Aorta (tissue), 5 donors: Measurements from ENCODE around the gene SF3B5. TPM values are rescaled to one million over a fixed set of nuclear protein-coding genes. Genes with fewer than 3 reads are reported as not detected.

Experiments
- ATAC-seq: fragments of 200-7000 bp; cut with Tn5 transposase; one replicate; pipeline ENCODE4 v1.9.1; 2022; ENCODE audit warnings: moderate library complexity; ENCODE audit not compliant: low FRiP score
- DNase-seq, 2 donors: peaks; one replicate each; pipeline ENCODE4 v3.0.0-alpha.2; 2020
- H3K27ac ChIP-seq, 2 donors: one replicate each; pipeline ENCODE4 v1.5.1; 2013; ENCODE audit warnings: low read length in 2 of 2, mild to moderate bottlenecking in 2 of 2, moderate library complexity in 2 of 2, control low read depth in 1 of 2, inconsistent platforms in 1 of 2, low read depth in 1 of 2
- H3K27me3 ChIP-seq, 2 donors: one replicate each; pipeline ENCODE4 v1.6.1; 2013; ENCODE audit warnings: control low read depth in 1 of 2, low read length in 1 of 2, mild to moderate bottlenecking in 1 of 2, moderate library complexity in 1 of 2; ENCODE audit not compliant: insufficient read depth in 2 of 2, control insufficient read depth in 1 of 2
- H3K36me3 ChIP-seq, 2 donors: one replicate each; pipeline ENCODE4 v1.6.1; 2013; ENCODE audit warnings: control low read depth in 1 of 2, low read length in 1 of 2, mild to moderate bottlenecking in 1 of 2; ENCODE audit not compliant: insufficient read depth in 2 of 2, control insufficient read depth in 1 of 2
- H3K4me1 ChIP-seq, 2 donors: one replicate each; pipeline ENCODE4 v1.6.1; 2013; ENCODE audit warnings: low read length in 2 of 2, control low read depth in 1 of 2, mild to moderate bottlenecking in 1 of 2, moderate library complexity in 1 of 2; ENCODE audit not compliant: insufficient read depth in 2 of 2, control insufficient read depth in 1 of 2
- H3K4me3 ChIP-seq, 2 donors: one replicate each; pipeline ENCODE4 v1.5.1; 2013; ENCODE audit warnings: low read length in 2 of 2, control low read depth in 1 of 2, mild to moderate bottlenecking in 1 of 2
- H3K9me3 ChIP-seq: one replicate; pipeline ENCODE4 v1.6.1; 2013; ENCODE audit warnings: mild to moderate bottlenecking, low read length; ENCODE audit not compliant: control insufficient read depth
- WGBS, 2 donors: extraction: QIAGEN DNeasy Blood & Tissue Kit; methylation state at CpG; one replicate each; pipeline ENCODE4 v1.1.7; 2013; 5-methylcytosine and 5-hydroxymethylcytosine counted together
- intact Hi-C, 2 donors: fragments of 100-400 bp; cut with DNase I; formaldehyde crosslinking; loops; one replicate each; pipeline versions ENCODE4 v1.14.2 to v1.15.0; 2022
- polyA plus RNA-seq, 2 donors: library from polyadenylated mRNA; stranded (reverse); fragments of 200-250 nt; gene quantifications; one replicate each; pipeline ENCODE4 v1.2.3, GENCODE V29; 2013
- total RNA-seq, 2 donors: library from RNA; stranded (reverse); fragmentation: NEBNext Ultra II Directional; extraction: Animal tissue kit (Norgen Biotek cat#: 25700); gene quantifications; one replicate each; pipeline ENCODE4 v1.2.1, GENCODE V29; 2021
- donor health status: healthy with polysubstance abuse.
- donor health status: Bipolar disorder and iron deficiency.
- donor health status: DM: no; HTN: no; CAD: no.
- donor health status: DM: no; HTN: no; CAD: no.
- donor health status: DM: yes; HTN: yes; CAD: no.

The SF3B5 gene
- total and polyA plus RNA-seq, 4 donors: 75.2 to 183 (median 117) TPM

DNA sequence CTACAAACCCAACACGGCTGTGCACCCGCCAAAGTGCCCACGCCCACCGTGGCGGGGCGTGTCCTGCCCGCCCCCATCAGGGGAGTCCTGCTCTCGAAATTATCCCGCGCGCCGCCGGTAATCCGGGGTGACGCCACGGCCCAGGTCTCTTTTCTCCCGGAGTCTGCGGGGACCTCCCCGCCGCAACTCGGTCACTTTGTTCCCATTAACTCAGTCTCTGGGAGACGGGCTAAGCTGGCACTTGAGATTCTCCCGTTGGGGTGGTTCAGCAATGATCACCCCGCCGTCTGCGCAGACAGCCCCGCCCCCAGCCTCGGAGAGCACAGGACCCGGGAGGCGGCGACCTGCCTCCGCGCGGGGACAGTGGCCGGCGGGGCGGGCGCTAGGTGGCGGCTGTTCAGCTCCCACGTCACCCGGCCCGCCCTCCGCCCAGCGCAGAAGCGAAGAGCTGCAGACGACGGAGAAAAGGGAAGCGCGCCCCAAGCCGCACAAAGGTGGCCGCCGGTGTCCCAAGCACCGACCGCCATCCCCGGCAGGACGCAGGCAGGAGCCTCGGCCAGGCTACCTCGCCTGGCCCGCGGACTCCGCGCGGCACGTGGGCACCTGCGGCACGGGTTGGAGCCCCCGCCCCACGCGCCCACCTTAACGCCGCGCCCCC, 31.5 kb downstream of the SF3B5 start:
- Histone ChIP-seq H3K27ac (no peak overlapping the region), H3K9me3 (no peaks in the 10 kb centered on the region), H3K27me3 (no peaks in the 10 kb centered on the region), H3K36me3 (no peaks in the 10 kb centered on the region), H3K4me1 (no peaks in the 10 kb centered on the region), H3K4me3 (peak overlapping the region; percentile 73 to 91)
- intact Hi-C loops: no loop called here
- WGBS, 2 donors: 0% methylated on average over 54 to 72 of the region's 72 CpGs
- ATAC-seq (peak; percentile 93), DNase-seq (peak; percentile 93 to 95)

DNA sequence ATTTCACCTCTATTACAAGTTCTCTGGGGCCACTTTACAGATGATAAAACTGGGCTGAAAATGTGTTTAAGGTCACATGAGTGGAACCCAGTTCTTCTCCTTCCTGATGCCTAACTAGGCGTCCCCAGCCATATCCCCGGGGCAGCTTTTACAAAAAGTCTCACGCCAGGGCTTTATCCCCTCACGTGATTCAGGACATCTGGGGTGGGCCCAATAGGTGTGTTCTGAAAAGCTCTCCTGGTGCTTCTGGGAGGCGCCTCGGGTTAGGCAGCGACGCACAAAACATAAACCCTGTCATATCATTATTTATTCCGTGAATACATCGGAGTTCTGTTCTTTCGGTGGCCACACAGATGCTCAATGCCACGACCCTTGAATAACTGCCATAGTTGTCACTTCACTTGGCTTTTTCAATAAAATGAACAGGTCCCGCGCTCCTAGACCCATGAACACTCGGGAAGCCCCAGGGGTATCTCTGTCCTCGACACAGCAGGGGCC, 32.1 kb downstream of the SF3B5 start:
- Histone ChIP-seq H3K4me1 (no peaks in the 10 kb centered on the region), H3K36me3 (no peaks in the 10 kb centered on the region), H3K27ac (no peak overlapping the region), H3K9me3 (no peaks in the 10 kb centered on the region), H3K4me3 (peak overlapping the region; percentile 73 to 91), H3K27me3 (no peaks in the 10 kb centered on the region)
- ATAC-seq: peak; percentile 8
- 2 to 3% methylated on average over 16 of the region's 16 CpGs for WGBS, 2 donors
- no peak for DNase-seq
- intact Hi-C loops: no loop called here

DNA sequence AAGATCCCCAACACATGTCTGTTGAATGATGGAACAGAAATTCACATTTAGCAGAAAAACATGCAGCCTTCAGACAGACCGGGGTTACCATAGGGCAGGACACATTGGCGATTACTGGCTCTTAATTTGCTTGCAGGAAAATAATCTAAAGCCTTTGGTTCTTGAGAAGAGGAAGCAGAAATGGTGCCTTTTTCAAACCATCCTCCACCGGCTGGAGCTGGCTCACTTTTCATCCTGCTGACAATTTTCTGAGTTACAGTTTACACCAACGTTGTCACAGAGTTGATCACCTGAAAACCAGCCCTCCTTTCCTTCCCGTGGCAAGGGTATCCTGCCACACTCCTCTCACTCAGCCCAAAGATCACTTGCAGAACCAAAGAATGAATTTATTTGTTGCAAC, 32.6 kb downstream of the SF3B5 start:
- intact Hi-C loops: no loop called here
- WGBS, 2 donors: 18 to 21% methylated on average over 5 of the region's 5 CpGs
- Histone ChIP-seq H3K4me3 (no peak overlapping the region), H3K36me3 (no peaks in the 10 kb centered on the region), H3K27me3 (no peaks in the 10 kb centered on the region), H3K27ac (no peak overlapping the region), H3K9me3 (no peaks in the 10 kb centered on the region), H3K4me1 (no peaks in the 10 kb centered on the region)
- ATAC-seq (no peak), DNase-seq (no peak)

DNA sequence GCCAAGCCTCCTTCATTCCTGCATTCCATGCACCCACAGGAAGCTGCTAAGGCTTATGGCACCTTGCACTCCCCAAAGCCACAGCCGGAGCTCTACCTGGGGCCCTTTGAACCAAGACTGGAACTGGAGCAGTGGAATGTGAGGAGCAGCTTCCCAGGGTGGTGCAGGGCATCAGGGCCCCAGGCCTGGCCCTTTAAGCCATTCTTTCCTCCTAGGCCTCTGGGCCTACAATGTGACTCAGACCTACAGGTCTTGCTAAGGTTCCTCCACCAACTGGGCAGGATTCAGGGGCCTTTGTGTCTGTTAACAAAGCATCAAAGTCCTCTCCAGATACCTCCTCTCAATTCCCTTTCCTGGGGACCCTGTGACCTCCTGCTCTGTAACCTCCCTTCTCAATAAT, 36.2 kb downstream of the SF3B5 start:
- H3K27ac ChIP-seq: no peak overlapping the region
- ATAC-seq: no peak
- H3K9me3 ChIP-seq: no peaks in the 10 kb centered on the region
- intact Hi-C loops: no loop called here
- no peaks in the 10 kb centered on the region for H3K4me1 ChIP-seq
- no peak for DNase-seq
- no peaks in the 10 kb centered on the region for H3K36me3 ChIP-seq
- H3K4me3 ChIP-seq: no peak overlapping the region
- 91 to 94% methylated on average over 1 of the region's 1 CpG for WGBS, 2 donors
- no peaks in the 10 kb centered on the region for H3K27me3 ChIP-seq

DNA sequence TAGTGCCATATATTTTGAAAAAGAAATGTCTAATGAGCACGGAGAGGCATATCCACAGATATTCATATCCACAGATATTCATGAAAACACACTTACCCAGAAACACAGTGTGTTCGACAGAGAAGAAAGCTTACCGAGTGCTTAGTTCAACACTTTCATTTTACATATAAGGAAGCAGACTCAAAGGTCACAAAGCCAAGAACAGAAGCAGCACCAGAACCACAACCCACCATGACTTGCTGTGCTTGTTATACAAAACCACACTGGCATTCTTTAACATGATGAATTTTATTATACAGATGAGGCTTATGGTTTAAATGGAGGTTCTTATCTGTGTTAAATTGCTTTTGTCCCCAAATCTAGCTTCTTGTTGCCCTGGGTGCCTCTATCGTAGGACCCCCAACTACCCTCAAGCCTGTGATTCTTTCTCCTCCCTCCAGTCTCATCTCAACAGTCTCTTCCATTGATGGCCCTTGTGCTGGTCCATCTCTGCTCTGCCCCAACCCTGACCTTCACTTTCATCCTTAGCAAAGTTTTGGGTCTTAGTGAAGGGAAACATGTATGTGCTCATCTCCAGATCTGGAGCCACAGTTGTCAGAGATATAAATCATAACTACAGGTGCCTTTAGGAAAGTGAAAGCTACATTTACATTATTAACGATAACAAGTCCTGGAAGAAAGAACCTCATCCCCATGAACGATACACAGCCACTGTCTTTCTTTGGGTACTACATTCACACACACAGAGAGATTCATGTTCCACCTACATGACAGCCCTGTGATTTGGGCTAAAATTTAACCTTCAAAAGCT, 40.0 kb downstream of the SF3B5 start:
- intact Hi-C loops: no loop called here
- H3K9me3 ChIP-seq: no peaks in the 10 kb centered on the region
- no peak overlapping the region for H3K4me3 ChIP-seq
- no peaks in the 10 kb centered on the region for H3K4me1 ChIP-seq
- WGBS, 2 donors: 78 to 79% methylated on average over 6 of the region's 6 CpGs
- no peak overlapping the region for H3K27ac ChIP-seq
- no peaks in the 10 kb centered on the region for H3K27me3 ChIP-seq
- DNase-seq (no peak), ATAC-seq (no peak)
- no peaks in the 10 kb centered on the region for H3K36me3 ChIP-seq

DNA sequence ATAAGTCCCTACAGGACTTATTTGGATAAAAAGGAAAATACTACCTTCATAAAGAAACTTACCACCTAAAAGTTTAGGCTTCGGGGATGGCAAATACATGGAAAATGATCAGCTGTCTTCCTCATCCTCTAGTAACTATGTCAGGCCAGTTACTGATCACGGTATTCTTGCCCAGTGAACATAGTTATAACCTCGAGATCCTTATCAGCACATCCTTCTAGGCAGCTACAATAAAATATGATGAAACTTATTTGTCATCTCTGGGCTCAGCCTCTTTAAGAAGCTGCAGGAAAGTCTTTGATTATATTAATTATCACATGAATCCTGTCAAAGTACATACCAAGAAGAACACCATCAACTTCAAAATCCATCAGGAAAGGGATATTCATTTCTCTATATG, 41.8 kb downstream of the SF3B5 start:
- H3K27me3 ChIP-seq: no peaks in the 10 kb centered on the region
- no peak overlapping the region for H3K27ac ChIP-seq
- no peak overlapping the region for H3K4me3 ChIP-seq
- DNase-seq: no peak
- intact Hi-C loops: no loop called here
- H3K9me3 ChIP-seq: peaks cover 2% of the 10 kb centered on the region
- no peaks in the 10 kb centered on the region for H3K36me3 ChIP-seq
- WGBS, 2 donors: 72 to 77% methylated on average over 3 of the region's 3 CpGs
- ATAC-seq: no peak
- H3K4me1 ChIP-seq: no peaks in the 10 kb centered on the region

DNA sequence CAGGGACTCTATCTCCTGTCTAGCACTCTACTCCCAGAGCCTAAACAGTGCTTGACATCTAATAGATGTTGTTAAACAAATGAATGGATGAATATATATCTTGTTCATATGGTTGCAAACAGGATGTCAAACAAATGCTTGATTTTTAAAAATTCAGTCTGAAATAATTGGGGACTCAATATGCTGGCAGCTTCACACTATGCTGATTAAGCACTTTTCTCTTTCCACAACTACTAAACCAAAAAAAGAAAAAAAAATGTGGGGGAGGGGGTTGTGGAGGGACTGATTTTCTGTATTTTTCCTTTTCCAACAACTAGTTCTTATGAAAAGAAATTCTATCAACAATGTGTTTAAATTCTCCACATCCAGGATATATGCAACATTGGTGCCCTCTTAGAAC, 42.9 kb downstream of the SF3B5 start:
- intact Hi-C loops: no loop called here
- no peaks in the 10 kb centered on the region for H3K4me1 ChIP-seq
- no peak overlapping the region for H3K4me3 ChIP-seq
- DNase-seq: no peak
- H3K9me3 ChIP-seq: peaks cover 7% of the 10 kb centered on the region
- H3K36me3 ChIP-seq: no peaks in the 10 kb centered on the region
- H3K27ac ChIP-seq: no peak overlapping the region
- ATAC-seq: no peak
- H3K27me3 ChIP-seq: no peaks in the 10 kb centered on the region

DNA sequence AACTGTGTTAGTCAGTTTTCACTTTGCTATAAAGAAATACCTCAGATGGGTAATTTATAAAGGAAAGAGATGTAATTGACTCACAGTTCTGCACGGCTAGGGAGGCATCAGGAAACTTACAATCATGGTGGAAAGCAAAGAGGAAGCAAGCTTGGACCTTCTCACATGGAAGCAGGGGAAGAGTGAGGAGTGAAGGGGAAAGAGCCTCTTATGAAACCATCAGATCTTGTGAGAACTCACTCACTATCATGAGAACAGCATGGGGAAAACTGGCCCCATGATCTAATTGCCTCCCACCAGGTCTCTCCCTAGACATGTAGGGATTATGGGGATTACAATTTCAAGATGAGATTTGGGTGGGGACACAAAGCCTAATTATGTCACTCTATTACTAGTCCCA, 46.0 kb downstream of the SF3B5 start:
- WGBS, 2 donors: 54 to 76% methylated on average over 1 of the region's 1 CpG
- no peaks in the 10 kb centered on the region for H3K4me1 ChIP-seq
- H3K36me3 ChIP-seq: no peaks in the 10 kb centered on the region
- ATAC-seq (no peak), DNase-seq (no peak)
- peaks cover 8% of the 10 kb centered on the region for H3K9me3 ChIP-seq
- no peak overlapping the region for H3K27ac ChIP-seq
- no peak overlapping the region for H3K4me3 ChIP-seq
- no peaks in the 10 kb centered on the region for H3K27me3 ChIP-seq
- intact Hi-C loops: no loop called here

DNA sequence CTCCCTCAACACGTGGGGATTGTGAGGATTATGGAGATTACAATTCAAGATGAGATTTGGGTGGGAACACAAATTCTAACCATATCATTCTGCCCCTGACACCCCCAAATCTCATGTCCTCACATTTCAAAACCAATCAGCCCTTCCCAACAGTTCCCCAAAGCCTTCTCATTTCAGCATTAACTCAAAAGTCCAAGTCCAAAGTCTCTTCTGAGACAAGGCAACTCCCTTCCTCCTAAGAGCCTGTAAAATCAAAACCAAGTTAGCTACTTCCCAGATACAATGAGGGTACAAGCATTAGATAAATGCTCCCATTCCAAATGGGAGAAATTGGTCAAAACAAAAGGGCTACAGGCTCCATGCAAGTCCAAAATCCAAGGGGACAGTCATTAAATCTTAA, 47.7 kb downstream of the SF3B5 start:
- Histone ChIP-seq H3K36me3 (no peaks in the 10 kb centered on the region), H3K4me1 (no peaks in the 10 kb centered on the region), H3K9me3 (peaks cover 8% of the 10 kb centered on the region), H3K27me3 (no peaks in the 10 kb centered on the region), H3K4me3 (no peak overlapping the region), H3K27ac (no peak overlapping the region)
- intact Hi-C loops: no loop called here
- WGBS, 2 donors: 70 to 81% methylated on average over 1 of the region's 1 CpG
- ATAC-seq (no peak), DNase-seq (no peak)
